Measurements from ENCODE around the gene FUNDC2.

GRCh38 chrX:154980330-154981115 lies 46.1 kb upstream of the FUNDC2 start:
- TF ChIP-seq POLR2A (IDR thresholded peaks at IDR 0.05) (no peak), POLR2AphosphoS5 (IDR thresholded peaks at IDR 0.05) (peak in 1 of 3 donors; percentile 32)
- TF ChIP-seq, protein P1, sequence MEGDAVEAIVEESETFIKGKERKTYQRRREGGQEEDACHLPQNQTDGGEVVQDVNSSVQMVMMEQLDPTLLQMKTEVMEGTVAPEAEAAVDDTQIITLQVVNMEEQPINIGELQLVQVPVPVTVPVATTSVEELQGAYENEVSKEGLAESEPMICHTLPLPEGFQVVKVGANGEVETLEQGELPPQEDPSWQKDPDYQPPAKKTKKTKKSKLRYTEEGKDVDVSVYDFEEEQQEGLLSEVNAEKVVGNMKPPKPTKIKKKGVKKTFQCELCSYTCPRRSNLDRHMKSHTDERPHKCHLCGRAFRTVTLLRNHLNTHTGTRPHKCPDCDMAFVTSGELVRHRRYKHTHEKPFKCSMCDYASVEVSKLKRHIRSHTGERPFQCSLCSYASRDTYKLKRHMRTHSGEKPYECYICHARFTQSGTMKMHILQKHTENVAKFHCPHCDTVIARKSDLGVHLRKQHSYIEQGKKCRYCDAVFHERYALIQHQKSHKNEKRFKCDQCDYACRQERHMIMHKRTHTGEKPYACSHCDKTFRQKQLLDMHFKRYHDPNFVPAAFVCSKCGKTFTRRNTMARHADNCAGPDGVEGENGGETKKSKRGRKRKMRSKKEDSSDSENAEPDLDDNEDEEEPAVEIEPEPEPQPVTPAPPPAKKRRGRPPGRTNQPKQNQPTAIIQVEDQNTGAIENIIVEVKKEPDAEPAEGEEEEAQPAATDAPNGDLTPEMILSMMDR (IDR thresholded peaks at IDR 0.05 in 8 of 11, conservative IDR thresholded peaks at IDR 0.05 in 3 of 11) = peak; percentile 39 to 82 (median 74)

Data from spleen (tissue), 7 donors.